Caco-2 (cell line): ENCODE results near the gene ALOX12. TPM values are rescaled to one million over a fixed set of nuclear protein-coding genes. Genes with fewer than 3 reads are reported as not detected.

ENCODE experiments used
- BruUV-seq: library from RNA; stranded (reverse); fragments of 400-500 nt; replicated peaks from 2 replicates; lab custom pipeline; 2021; lab: Mats Ljungman, UMichigan
- CTCF ChIA-PET: fragments of 300-600 bp; sonication (Branson Sonifier 250); formaldehyde crosslinking; loops from one replicate; lab custom pipeline; 2022; ENCODE audit warnings: antibody characterized with exemption; lab: Charles Lee
- POLR2A ChIA-PET: fragments of 300-600 bp; sonication (Branson Sonifier 250); formaldehyde crosslinking; loops from one replicate; lab custom pipeline; 2022; ENCODE audit warnings: antibody characterized with exemption; lab: Charles Lee
- DNase-seq, 2 experiments: peaks; one replicate each; pipeline versions ENCODE4 v3.0.0 to v3.0.0-alpha.2; 2020 to 2022
- H3K27me3 ChIP-seq: replicated peaks from 2 replicates; pipeline ENCODE4 v1.6.0; 2011; ENCODE audit warnings: low read length; ENCODE audit not compliant: control insufficient read depth, insufficient read depth
- H3K36me3 ChIP-seq: 2 replicates; pipeline ENCODE4 v1.5.1; 2011; ENCODE audit warnings: low read length; ENCODE audit not compliant: control insufficient read depth, insufficient read depth
- H3K4me1 ChIP-seq: fragments of 250-450 bp; sonication (Bioruptor Pico); 2 replicates; pipeline ENCODE4 v1.5.1; 2020; ENCODE audit warnings: mild to moderate bottlenecking
- H3K4me3 ChIP-seq: 2 replicates; pipeline ENCODE4 v1.5.1; 2011; ENCODE audit warnings: low read depth, mild to moderate bottlenecking, control low read depth, low read length
- H3K9me3 ChIP-seq: fragments of 250-450 bp; sonication (Bioruptor Pico); 2 replicates; pipeline ENCODE4 v1.5.1; 2020; ENCODE audit warnings: mild to moderate bottlenecking, moderate library complexity
- H3K27ac Mint-ChIP-seq: one replicate; pipeline ENCODE4 v1.8.0; 2022; ENCODE audit warnings: mixed read lengths; ENCODE audit not compliant: unreplicated experiment
- H3K27me3 Mint-ChIP-seq: one replicate; pipeline ENCODE4 v1.8.0; 2022; ENCODE audit warnings: mixed read lengths; ENCODE audit not compliant: insufficient read depth, unreplicated experiment
- H3K36me3 Mint-ChIP-seq: one replicate; pipeline ENCODE4 v1.8.0; 2022; ENCODE audit warnings: mild to moderate bottlenecking, mixed read lengths; ENCODE audit not compliant: insufficient read depth, unreplicated experiment
- H3K4me1 Mint-ChIP-seq: one replicate; pipeline ENCODE4 v1.8.0; 2022; ENCODE audit warnings: low read depth, mixed read lengths; ENCODE audit not compliant: unreplicated experiment
- H3K4me3 Mint-ChIP-seq: one replicate; pipeline ENCODE4 v1.8.0; 2022; ENCODE audit warnings: mild to moderate bottlenecking, moderate library complexity, mixed read lengths; ENCODE audit not compliant: unreplicated experiment
- H3K9me3 Mint-ChIP-seq: one replicate; pipeline ENCODE4 v1.8.0; 2022; ENCODE audit warnings: mixed read lengths; ENCODE audit not compliant: unreplicated experiment
- intact Hi-C: fragments of 100-400 bp; cut with micrococcal nuclease; formaldehyde crosslinking; loops from one replicate; pipeline ENCODE4 v1.10.0; 2022; ENCODE audit not compliant: unreplicated experiment
- total RNA-seq: library from RNA; stranded (reverse); gene quantifications from 2 replicates; pipeline ENCODE4 v1.2.3, GENCODE V29; 2022
- TF ChIP-seq, protein P1 (sequence below), 2 experiments: fragments of 200-600 bp in 1 of 2; IDR thresholded peaks; 1 replicate in 1 of 2; 2 replicates in 1 of 2; pipeline versions ENCODE4 v1.5.1 to v1.8.0; 2011 to 2022; ENCODE audit warnings: antibody characterized with exemption in 1 of 2, control low read depth in 1 of 2, inconsistent platforms in 1 of 2, low read depth in 1 of 2, low read length in 1 of 2, mild to moderate bottlenecking in 1 of 2, moderate library complexity in 1 of 2; ENCODE audit not compliant: insufficient read depth in 1 of 2, severe bottlenecking in 1 of 2, unreplicated experiment in 1 of 2

ALOX12 gene
- total RNA-seq, 1 experiment from 2014 or later: not detected

DNA sequence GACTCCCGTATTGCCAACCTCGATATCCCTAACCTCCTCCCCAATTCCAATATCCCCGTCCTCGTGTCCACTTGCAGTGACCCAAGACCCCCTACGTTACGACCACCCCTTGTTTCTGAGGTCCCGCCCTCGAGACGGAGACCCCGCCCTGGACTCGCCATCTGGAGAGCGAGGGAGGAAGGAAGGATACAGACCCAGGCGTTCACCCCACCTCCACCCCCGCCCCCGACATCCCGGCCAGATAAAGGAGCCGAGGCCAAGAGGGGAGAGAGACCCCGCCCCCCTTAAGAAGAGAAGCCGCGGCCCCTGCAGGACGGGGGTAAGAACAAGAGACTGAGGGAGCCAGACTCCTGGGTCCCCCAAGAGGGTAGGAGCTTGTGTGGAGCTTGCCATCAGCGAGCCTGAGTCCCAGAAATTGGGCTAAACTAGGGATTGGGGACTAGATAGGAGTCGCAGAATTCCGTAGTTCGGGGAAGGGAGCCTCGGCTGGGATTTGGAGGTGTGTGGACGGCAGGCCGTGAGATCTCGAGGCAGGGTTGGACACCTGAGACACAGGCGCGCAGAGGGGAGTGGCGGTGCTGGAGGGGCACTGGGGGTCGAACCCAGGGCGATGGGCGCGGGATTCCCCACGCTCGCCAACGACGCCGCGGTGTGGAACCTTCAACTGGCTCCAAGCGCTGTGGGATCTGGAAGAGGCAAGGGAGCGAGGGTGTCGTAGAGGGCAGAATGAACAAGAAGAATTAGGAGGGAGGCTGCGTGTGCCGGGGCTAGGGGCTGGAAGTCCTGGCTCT, 27.1 kb downstream of the ALOX12 start, which contains the start of gene BCL6B:
TSS of gene BCL6B (plus strand) at position 270 of the 791 bp plus-strand sequence. CDS start 622 bp downstream, outside the sequence.
- intact Hi-C loops: no loop called here
- TF ChIP-seq, protein P1, sequence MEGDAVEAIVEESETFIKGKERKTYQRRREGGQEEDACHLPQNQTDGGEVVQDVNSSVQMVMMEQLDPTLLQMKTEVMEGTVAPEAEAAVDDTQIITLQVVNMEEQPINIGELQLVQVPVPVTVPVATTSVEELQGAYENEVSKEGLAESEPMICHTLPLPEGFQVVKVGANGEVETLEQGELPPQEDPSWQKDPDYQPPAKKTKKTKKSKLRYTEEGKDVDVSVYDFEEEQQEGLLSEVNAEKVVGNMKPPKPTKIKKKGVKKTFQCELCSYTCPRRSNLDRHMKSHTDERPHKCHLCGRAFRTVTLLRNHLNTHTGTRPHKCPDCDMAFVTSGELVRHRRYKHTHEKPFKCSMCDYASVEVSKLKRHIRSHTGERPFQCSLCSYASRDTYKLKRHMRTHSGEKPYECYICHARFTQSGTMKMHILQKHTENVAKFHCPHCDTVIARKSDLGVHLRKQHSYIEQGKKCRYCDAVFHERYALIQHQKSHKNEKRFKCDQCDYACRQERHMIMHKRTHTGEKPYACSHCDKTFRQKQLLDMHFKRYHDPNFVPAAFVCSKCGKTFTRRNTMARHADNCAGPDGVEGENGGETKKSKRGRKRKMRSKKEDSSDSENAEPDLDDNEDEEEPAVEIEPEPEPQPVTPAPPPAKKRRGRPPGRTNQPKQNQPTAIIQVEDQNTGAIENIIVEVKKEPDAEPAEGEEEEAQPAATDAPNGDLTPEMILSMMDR (IDR thresholded peaks at IDR 0.05; ENCODE audit: insufficient read depth in 1 of 2, low read depth in 1 of 2, low read length in 1 of 2, severe bottlenecking in 1 of 2, unreplicated experiment in 1 of 2): no peak
- no peak within 1 kb of the TSS; the same call in 1 of the 2 replicates for H3K4me3 ChIP-seq
- no peaks in the 10 kb centered on the region for H3K27me3 ChIP-seq
- peak within 1 kb of the TSS; percentile 29 for H3K4me3 Mint-ChIP-seq
- no peaks in the 10 kb centered on the region for H3K9me3 ChIP-seq
- H3K4me1 Mint-ChIP-seq: no peaks in the 10 kb centered on the region
- BruUV-seq: no TSS peak
- POLR2A ChIA-PET: no interaction called here
- H3K4me1 ChIP-seq: no peaks in the 10 kb centered on the region
- H3K9me3 Mint-ChIP-seq: no peaks in the 10 kb centered on the region
- no peak for DNase-seq
- no peak within 1 kb of the TSS for H3K27ac Mint-ChIP-seq
- CTCF ChIA-PET: interaction anchor here (0.8 kb wide), 1 partner anchor 112 kb away, joined by 3 read pairs; no protein-coding TSS in a partner anchor
- H3K36me3 Mint-ChIP-seq: peaks cover 5% of the 10 kb centered on the region
- H3K27me3 Mint-ChIP-seq: no peaks in the 10 kb centered on the region
- no peaks in the 10 kb centered on the region for H3K36me3 ChIP-seq

DNA sequence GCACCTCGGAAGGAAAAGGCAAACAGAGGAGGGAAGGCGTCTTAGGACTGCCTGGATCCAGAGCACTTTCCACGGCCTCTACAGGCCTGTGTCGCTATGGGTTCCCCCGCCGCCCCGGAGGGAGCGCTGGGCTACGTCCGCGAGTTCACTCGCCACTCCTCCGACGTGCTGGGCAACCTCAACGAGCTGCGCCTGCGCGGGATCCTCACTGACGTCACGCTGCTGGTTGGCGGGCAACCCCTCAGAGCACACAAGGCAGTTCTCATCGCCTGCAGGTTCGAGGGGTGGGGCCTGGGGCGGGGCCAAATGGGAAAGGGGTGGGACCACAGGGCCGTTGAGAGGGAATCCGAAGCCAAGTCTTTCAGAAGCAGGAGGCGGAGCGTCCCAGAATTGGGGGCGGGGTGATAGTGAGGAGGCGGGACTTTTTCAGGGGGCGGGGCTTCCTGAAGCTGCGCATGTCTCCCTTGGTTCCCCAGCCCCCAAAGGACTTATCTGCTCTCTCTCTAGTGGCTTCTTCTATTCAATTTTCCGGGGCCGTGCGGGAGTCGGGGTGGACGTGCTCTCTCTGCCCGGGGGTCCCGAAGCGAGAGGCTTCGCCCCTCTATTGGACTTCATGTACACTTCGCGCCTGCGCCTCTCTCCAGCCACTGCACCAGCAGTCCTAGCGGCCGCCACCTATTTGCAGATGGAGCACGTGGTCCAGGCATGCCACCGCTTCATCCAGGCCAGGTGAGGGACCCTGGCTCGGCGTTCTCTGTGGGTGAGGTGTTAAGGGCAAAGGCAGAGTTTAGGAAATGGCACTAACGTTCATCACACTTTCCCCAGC, 27.9 kb downstream of the ALOX12 start:
- POLR2A ChIA-PET: no interaction called here
- intact Hi-C loops: no loop called here

DNA sequence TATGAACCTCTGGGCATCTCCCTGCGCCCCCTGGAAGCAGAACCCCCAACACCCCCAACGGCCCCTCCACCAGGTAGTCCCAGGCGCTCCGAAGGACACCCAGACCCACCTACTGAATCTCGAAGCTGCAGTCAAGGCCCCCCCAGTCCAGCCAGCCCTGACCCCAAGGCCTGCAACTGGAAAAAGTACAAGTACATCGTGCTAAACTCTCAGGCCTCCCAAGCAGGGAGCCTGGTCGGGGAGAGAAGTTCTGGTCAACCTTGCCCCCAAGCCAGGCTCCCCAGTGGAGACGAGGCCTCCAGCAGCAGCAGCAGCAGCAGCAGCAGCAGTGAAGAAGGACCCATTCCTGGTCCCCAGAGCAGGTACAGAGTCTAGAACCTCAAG, 28.5 kb downstream of the ALOX12 start:
- no peak overlapping the region for H3K4me3 ChIP-seq
- Mint-ChIP-seq H3K9me3 (no peaks in the 10 kb centered on the region), H3K4me3 (no peak overlapping the region), H3K36me3 (peaks cover 5% of the 10 kb centered on the region), H3K27ac (no peak overlapping the region), H3K27me3 (no peaks in the 10 kb centered on the region), H3K4me1 (no peaks in the 10 kb centered on the region)
- H3K9me3 ChIP-seq: no peaks in the 10 kb centered on the region
- BruUV-seq: no TSS peak
- no peaks in the 10 kb centered on the region for H3K4me1 ChIP-seq
- ChIA-PET CTCF (no interaction called here), POLR2A (no interaction called here)
- no peak for DNase-seq
- TF ChIP-seq, protein P1 (IDR thresholded peaks at IDR 0.05; ENCODE audit: insufficient read depth in 1 of 2, low read depth in 1 of 2, low read length in 1 of 2, severe bottlenecking in 1 of 2, unreplicated experiment in 1 of 2): no peak
- H3K27me3 ChIP-seq: no peaks in the 10 kb centered on the region
- intact Hi-C loops: no loop called here
- H3K36me3 ChIP-seq: no peaks in the 10 kb centered on the region

More for the DNA sequence above, 27.9 kb downstream of the ALOX12 start:
- DNase-seq: no peak
- Histone ChIP-seq H3K4me1 (no peaks in the 10 kb centered on the region), H3K4me3 (no peak overlapping the region), H3K36me3 (no peaks in the 10 kb centered on the region), H3K9me3 (no peaks in the 10 kb centered on the region), H3K27me3 (no peaks in the 10 kb centered on the region)
- no peaks in the 10 kb centered on the region for H3K9me3 Mint-ChIP-seq
- no peaks in the 10 kb centered on the region for H3K27me3 Mint-ChIP-seq
- BruUV-seq: no TSS peak
- TF ChIP-seq, protein P1 (IDR thresholded peaks at IDR 0.05; ENCODE audit: insufficient read depth in 1 of 2, low read depth in 1 of 2, low read length in 1 of 2, severe bottlenecking in 1 of 2, unreplicated experiment in 1 of 2): no peak
- no peak overlapping the region for H3K27ac Mint-ChIP-seq
- CTCF ChIA-PET: no interaction called here
- H3K36me3 Mint-ChIP-seq: peaks cover 5% of the 10 kb centered on the region
- H3K4me1 Mint-ChIP-seq: no peaks in the 10 kb centered on the region
- no peak overlapping the region for H3K4me3 Mint-ChIP-seq
